Stomach (tissue), 9 donors: ENCODE measurements around the gene FBXO2. TPM values are rescaled to one million over a fixed set of nuclear protein-coding genes. Genes with fewer than 3 reads are reported as not detected.
"Not testable (repeated sequence)": the region's sequence is repeated elsewhere in the genome, so short reads cannot be mapped to it uniquely, and the experiment has no call there.

ENCODE experiments used
- DNase-seq, 2 donors: peaks; one replicate each; pipeline versions ENCODE4 v3.0.0 to v3.0.0-alpha.2; 2013 to 2019
- H3K27ac ChIP-seq, 5 donors: fragments of 200-600 bp in 4 of 5; sonication (generic) in 4 of 5; one replicate each; pipeline ENCODE4 v1.5.1; 2013 to 2019; ENCODE audit warnings: mild to moderate bottlenecking in 1 of 5, moderate library complexity in 1 of 5
- H3K27me3 ChIP-seq, 3 donors: fragments of 200-600 bp; sonication (generic); one replicate each; pipeline ENCODE4 v1.5.1; 2017 to 2019; ENCODE audit warnings: mixed run types in 1 of 3
- H3K36me3 ChIP-seq, 4 donors: fragments of 200-600 bp; sonication (generic); 1 replicate in 3 of 4; 2 replicates in 1 of 4; pipeline ENCODE4 v1.5.1; 2016 to 2019
- H3K4me1 ChIP-seq, 4 donors: fragments of 200-600 bp; sonication (generic); one replicate each; pipeline ENCODE4 v1.5.1; 2016 to 2019
- H3K4me3 ChIP-seq, 4 donors: fragments of 200-600 bp; sonication (generic) in 3 of 4; one replicate each; pipeline ENCODE4 v1.5.1; 2016 to 2019; ENCODE audit warnings: mild to moderate bottlenecking in 1 of 4
- H3K9me3 ChIP-seq, 4 donors: fragments of 200-600 bp; sonication (generic); one replicate each; pipeline ENCODE4 v1.5.1; 2016 to 2019
- CTCF ChIP-seq, 7 experiments: fragments of 450-650 bp in 4 of 7; fragments of 200-600 bp in 3 of 7; sonication (generic) in 3 of 7; IDR thresholded peaks; one replicate each; pipeline ENCODE4 v1.5.1; 2016 to 2019; ENCODE audit warnings: antibody characterized with exemption in 7 of 7, control low read depth in 2 of 7, mild to moderate bottlenecking in 1 of 7
- EP300 ChIP-seq: sonication (generic); formaldehyde crosslinking; IDR thresholded peaks from one replicate; pipeline ENCODE4 v1.6.1; 2017; ENCODE audit warnings: antibody characterized with exemption
- POLR2A ChIP-seq, 4 donors: fragments of 450-650 bp; IDR thresholded peaks; one replicate each; pipeline ENCODE4 v1.6.1; 2016; ENCODE audit warnings: antibody characterized with exemption in 4 of 4, control low read depth in 2 of 4, mild to moderate bottlenecking in 1 of 4, moderate library complexity in 1 of 4
- POLR2AphosphoS5 ChIP-seq, 3 donors: sonication (generic); formaldehyde crosslinking; IDR thresholded peaks; one replicate each; pipeline ENCODE4 v1.6.1; 2016; ENCODE audit warnings: antibody characterized with exemption in 3 of 3
- WGBS, 5 donors: extraction: QIAGEN DNeasy Blood & Tissue Kit in 3 of 5; methylation state at CpG; one replicate each; pipeline versions ENCODE4 v1.1.5 to v1.1.7; 2013 to 2018; 5-methylcytosine and 5-hydroxymethylcytosine counted together
- intact Hi-C: fragments of 100-400 bp; cut with DNase I; formaldehyde crosslinking; loops from one replicate; pipeline ENCODE4 v1.15.1; 2023; ENCODE audit warnings: low total_unique reads
- polyA plus RNA-seq, 3 donors: library from polyadenylated mRNA; stranded (reverse); fragments of 200-250 nt; gene quantifications; one replicate each; pipeline ENCODE4 v1.2.3, GENCODE V29; 2013
- total RNA-seq, 5 donors: library from RNA; depleted of rRNA; stranded (reverse); fragments of >200 nt; gene quantifications; one replicate each; pipeline versions ENCODE4 v1.1.0 to v1.2.3, GENCODE V29; 2014 to 2016
- donor health status: healthy with polysubstance abuse.
- donor health status: Bipolar disorder and iron deficiency.
- donor health status: healthy.

Gene FBXO2
- total and polyA plus RNA-seq, 8 donors: 2.5 to 16.7 (median 9.0) TPM; not detected in 2

GRCh38 chr1:11615090-11615489, 39.1 kb downstream of the FBXO2 start:
- H3K4me1 ChIP-seq: no peaks in the 10 kb centered on the region
- H3K27me3 ChIP-seq: peaks cover 0 to 49% (median 8%) of the 10 kb centered on the region in 3 donors
- H3K9me3 ChIP-seq: no peaks in the 10 kb centered on the region
- 40 to 48% (median 47%) methylated on average over 16 of the region's 16 CpGs for WGBS, 5 donors
- intact Hi-C loops: no loop called here
- no peaks in the 10 kb centered on the region for H3K36me3 ChIP-seq
- H3K27ac ChIP-seq: no peak overlapping the region
- H3K4me3 ChIP-seq: no peak overlapping the region
- TF ChIP-seq EP300 (no peak), POLR2A (IDR thresholded peaks at IDR 0.05) (no peak)
- no peak for DNase-seq

- intact Hi-C loops: no loop called here
- TF ChIP-seq POLR2A (IDR thresholded peaks at IDR 0.05): no peak
- no peak for TF ChIP-seq CTCF (IDR thresholded peaks at IDR 0.05)
- Histone ChIP-seq H3K27ac (no peak overlapping the region), H3K36me3 (no peaks in the 10 kb centered on the region), H3K4me1 (no peaks in the 10 kb centered on the region), H3K27me3 (peaks cover 0 to 32% (median 8%) of the 10 kb centered on the region in 3 donors), H3K9me3 (no peaks in the 10 kb centered on the region), H3K4me3 (no peak overlapping the region)
- 67 to 77% (median 76%) methylated on average over 5 of the region's 5 CpGs for WGBS, 5 donors
- DNase-seq: no peak
Measured at GRCh38 chr1:11613347-11613746, 40.9 kb downstream of the FBXO2 start.

- 34 to 44% (median 42%) methylated on average over 7 of the region's 7 CpGs for WGBS, 5 donors
- Histone ChIP-seq H3K27me3 (peaks cover 0 to 19% (median 1%) of the 10 kb centered on the region in 3 donors), H3K4me1 (no peaks in the 10 kb centered on the region), H3K9me3 (peaks cover 0 to 4% (median 1%) of the 10 kb centered on the region in 4 donors), H3K4me3 (no peak overlapping the region), H3K27ac (no peak overlapping the region), H3K36me3 (no peaks in the 10 kb centered on the region)
- DNase-seq: no peak
- TF ChIP-seq EP300 (no peak), POLR2AphosphoS5 (IDR thresholded peaks at IDR 0.05) (no peak)
- intact Hi-C loops: no loop called here
Measured at GRCh38 chr1:11611638-11612327, 42.4 kb downstream of the FBXO2 start.

- no peak for TF ChIP-seq EP300
- TF ChIP-seq CTCF (IDR thresholded peaks at IDR 0.05): no peak
- TF ChIP-seq POLR2AphosphoS5 (IDR thresholded peaks at IDR 0.05): no peak
- TF ChIP-seq POLR2A (IDR thresholded peaks at IDR 0.05): no peak
Measured at GRCh38 chr1:11610629-11611180, 43.5 kb downstream of the FBXO2 start.

GRCh38 chr1:11609378-11609777, 44.9 kb downstream of the FBXO2 start:
- DNase-seq, H3K4me1 ChIP-seq, intact Hi-C loops, H3K27ac ChIP-seq, H3K27me3 ChIP-seq, H3K9me3 ChIP-seq, H3K4me3 ChIP-seq, H3K36me3 ChIP-seq: not testable (repeated sequence)
- WGBS, 5 donors: 64 to 75% (median 68%) methylated on average over 8 to 13 of the region's 13 CpGs

More at GRCh38 chr1:11610629-11611180, 43.5 kb downstream of the FBXO2 start:
- no peak overlapping the region for H3K4me3 ChIP-seq
- H3K4me1 ChIP-seq: no peaks in the 10 kb centered on the region
- no peak overlapping the region for H3K27ac ChIP-seq
- 60 to 70% (median 61%) methylated on average over 6 of the region's 6 CpGs for WGBS, 5 donors
- DNase-seq: no peak
- no peaks in the 10 kb centered on the region for H3K36me3 ChIP-seq
- intact Hi-C loops: no loop called here
- H3K9me3 ChIP-seq: peaks cover 0 to 10% (median 4%) of the 10 kb centered on the region in 4 donors
- H3K27me3 ChIP-seq: peaks cover 0 to 15% (median 0%) of the 10 kb centered on the region in 3 donors

- H3K4me3 ChIP-seq, H3K4me1 ChIP-seq, DNase-seq, H3K27ac ChIP-seq, intact Hi-C loops, H3K36me3 ChIP-seq, H3K27me3 ChIP-seq, H3K9me3 ChIP-seq: not testable (repeated sequence)
- WGBS, 5 donors: 92 to 96% (median 96%) methylated on average over 16 to 35 of the region's 37 CpGs
Measured at GRCh38 chr1:11608596-11609130, 45.6 kb downstream of the FBXO2 start.
